Nucleus accumbens (tissue), 56 donors: Measurements from ENCODE around the gene ADAMTS5.

Experiments
- DNase-seq, 56 donors: peaks; one replicate each; lab custom pipeline; 2025; lab: John Stamatoyannopoulos, UW

Gene ADAMTS5

DNA sequence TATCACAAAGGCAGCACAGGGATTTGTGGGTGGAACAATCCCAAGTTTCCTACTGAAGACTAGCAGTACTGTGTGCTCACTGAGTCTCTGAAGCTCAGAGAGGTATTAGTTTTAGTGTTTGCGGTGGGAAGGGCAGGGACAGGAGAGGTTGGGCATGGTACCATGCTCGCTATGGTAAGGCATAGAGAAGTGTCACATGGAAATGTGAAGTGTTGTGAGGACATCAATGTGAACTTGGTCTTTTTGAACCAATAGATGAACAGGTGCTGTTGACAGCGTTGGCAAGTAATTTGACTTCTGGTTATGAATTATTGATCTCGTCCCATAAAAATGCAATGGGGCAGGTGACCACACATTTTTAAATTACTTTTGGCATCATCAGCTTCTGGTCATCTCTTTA lies 65.9 kb downstream of the ADAMTS5 start:
- no peak for DNase-seq

DNA sequence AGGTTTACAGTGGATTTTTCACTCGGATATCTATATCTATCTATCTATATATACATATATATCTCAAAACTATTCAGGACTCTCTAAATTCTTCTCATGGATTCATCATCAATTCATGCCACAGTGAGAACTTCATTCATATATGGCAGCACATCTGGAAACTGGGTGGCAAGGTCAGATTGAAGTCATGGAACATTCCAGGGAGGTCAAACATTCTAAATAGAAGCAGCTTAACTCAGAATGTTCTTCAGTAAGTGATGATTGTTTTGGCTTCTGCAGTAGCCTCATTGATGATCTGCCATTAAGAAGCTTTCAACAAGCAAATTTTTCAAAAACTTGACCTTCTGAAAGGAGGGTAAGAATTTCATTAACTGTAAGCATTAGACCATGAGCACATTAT lies 74.7 kb downstream of the ADAMTS5 start:
- no peak for DNase-seq

DNA sequence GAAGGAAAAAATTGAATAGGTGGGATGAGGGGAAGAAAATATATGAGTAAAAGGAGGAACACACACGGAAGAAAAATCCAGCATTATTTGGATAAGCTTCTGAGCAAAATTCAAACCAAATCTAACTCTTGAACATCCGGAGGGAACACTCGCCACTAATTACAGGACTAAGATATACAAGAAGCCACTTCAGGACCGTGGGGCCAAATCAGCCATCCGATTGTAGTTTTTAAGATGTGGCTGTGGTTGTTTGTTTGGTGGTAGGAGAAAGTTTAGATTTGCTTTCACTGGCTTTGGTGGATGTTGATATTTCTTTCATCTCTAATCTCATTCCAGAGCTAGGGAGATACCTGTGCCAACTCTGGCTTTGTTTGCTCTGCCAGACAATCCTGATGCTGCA lies 78.0 kb downstream of the ADAMTS5 start:
- DNase-seq, result no peak

DNA sequence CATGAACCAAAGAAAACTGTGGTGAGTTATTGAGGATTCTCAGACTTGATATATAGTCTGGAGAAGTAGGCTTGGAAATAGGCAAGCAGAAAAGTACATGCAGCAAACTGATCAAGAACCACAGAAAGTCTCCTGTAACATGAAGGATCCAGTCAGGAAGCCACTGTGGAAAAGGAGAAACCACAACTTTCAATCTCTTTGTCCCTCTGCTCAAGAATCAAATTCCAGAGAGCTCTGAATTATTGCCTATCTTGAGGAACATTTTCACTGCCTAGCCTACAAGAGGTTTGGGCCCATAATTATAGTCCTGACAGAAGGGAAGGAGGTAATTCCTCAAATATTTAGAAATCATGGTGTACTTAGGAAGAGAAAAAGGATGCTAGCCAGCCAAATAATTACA lies 78.6 kb downstream of the ADAMTS5 start:
- no peak for DNase-seq

DNA sequence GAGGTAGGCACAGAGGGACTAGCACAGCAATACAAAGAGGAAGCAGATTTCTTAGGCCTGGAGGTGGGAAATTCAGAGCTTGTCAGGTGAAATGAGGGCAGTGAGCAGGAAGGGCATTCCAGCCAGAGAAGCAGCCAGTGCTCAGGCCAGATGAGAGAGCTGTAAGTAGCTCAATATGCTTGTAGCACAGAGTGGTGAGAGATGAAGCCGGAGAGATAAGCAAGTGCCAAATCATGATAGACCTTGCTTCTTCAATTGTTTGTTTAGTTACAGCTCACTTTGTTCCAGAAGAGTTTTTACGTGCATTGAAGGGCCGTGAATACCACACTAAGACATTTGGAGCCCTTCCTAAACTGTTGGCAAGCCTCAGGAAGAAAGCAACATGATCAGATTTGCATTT lies 79.6 kb downstream of the ADAMTS5 start:
- DNase-seq, result no peak

DNA sequence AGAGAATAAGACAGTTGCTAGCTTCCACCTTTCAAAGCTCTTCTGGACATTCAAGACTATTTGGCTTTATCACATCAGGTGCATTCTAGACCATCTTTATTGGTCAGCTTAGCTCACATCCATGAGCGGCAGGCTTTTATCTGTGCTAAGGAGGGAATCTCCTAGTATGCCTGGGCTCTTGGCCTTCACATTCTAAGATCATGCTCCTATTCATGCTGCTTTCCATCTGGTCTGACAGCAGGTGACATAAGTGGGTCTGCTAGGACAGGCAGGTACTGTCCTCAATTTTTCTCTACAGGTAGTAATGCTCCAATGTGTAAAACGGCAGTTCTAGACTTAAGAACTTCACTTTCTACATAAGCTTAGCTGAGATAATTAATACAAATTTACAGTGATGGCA lies 82.5 kb downstream of the ADAMTS5 start:
- no peak for DNase-seq

DNA sequence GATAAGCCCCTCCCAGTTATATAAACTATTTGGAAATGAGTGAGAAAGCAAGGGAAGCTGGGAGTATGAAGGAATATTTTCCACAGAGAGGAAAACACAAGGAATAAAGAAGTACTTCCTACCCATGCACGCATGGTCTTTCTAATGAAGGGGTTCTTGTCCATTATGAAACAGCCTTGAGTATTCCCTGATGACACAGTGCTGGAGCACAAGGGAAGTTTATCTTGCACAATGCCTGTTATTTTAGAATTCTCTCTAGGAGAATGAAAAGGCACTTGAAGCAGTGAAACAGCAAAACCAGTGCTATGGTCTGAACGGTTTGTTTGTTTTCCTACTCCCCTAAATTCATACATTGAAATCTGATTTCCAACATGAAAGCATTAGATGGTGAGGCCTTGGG lies 83.1 kb downstream of the ADAMTS5 start:
- no peak for DNase-seq

DNA sequence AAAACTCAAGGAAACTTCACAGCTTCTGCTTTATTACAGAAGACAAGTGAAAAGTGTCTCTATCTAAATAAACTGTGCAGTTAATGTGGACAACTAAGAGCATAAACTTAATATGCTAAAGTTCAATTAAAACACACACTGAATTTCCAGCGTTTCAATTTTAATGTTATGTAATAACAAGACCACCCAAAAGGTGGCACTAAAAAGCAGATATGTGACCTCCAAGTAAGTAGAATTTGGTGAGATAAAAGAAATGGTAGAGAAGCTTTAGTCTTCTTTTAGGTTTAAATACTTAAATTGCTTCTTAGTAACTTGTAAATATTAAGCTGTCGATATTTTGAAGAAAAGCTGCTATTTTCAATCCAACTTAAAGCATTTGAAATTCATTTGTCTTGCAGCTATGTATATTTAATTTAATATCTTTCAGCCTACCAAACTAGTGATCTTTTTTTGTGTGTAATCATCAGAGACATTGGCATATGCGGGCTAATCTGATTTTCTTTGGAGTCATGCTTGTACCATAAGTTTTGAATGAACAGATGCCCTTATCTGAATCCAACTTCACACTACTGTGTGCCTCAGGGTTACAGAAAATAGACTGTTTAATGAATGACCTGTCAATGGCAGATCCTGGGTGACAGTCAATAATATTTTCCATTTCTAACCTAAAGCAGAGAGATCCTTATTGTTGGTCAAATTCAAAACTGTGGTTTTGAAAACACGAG lies 85.2 kb downstream of the ADAMTS5 start:
- DNase-seq, result no peak

DNA sequence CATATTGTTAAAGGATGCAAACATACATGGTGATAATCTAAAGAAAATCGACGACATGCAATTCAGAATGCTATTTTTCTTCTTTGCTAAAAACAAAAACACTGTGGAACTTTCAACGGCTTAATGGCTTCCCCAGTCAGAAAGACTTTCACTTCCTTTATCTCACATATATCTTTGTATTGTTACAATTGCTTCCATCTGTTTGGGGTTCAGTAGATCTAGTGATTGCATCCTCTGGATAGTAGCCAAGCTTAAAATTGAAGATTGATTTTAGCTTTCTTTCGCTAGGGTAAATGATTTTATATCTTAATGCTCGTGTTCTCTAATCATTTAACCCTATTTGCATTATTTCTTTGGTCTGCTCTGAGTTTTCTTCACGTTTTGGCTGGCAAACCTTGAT lies 89.9 kb downstream of the ADAMTS5 start:
- no peak for DNase-seq

DNA sequence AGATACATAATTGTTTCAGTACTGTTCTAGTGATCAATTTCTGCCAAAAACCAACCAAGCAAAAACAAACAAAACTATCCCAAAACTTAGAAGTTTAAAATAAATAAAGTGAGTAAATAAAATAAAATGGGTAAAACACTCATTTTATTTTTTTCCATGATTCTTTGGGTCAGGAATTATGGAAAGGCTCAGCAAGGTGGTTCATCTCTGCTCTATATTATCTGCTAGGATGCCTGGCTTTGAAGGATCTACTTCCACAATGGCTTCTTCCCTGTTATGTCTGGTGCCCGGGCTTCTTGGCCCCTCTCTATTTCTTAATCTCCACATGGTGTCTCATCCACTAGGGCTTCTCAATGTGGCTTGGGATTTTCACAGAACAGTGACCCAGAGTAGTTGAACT lies 92.5 kb downstream of the ADAMTS5 start:
- DNase-seq, result no peak
